MCF 10A (cell line): ENCODE data around the gene DMRT3. TPM values are rescaled to one million over a fixed set of nuclear protein-coding genes. Genes with fewer than 3 reads are reported as not detected.

Experiments used
- BruUV-seq: library from RNA; stranded (reverse); fragments of 400-500 nt; replicated peaks from 2 replicates; lab custom pipeline; 2021; lab: Mats Ljungman, UMichigan
- CTCF ChIA-PET: fragments of 300-600 bp; sonication (Branson Sonifier 250); formaldehyde crosslinking; extraction: SDS; loops from one replicate; lab custom pipeline; 2021; ENCODE audit warnings: antibody characterized with exemption, inconsistent platforms; lab: Yijun Ruan, JAX
- POLR2A ChIA-PET: fragments of 300-600, 350-650 bp; sonication (Branson Sonifier 250); formaldehyde crosslinking; extraction: SDS; loops from one replicate; lab custom pipeline; 2020; ENCODE audit warnings: antibody characterized with exemption, inconsistent platforms; lab: Yijun Ruan, JAX
- DNase-seq: peaks from one replicate; pipeline ENCODE4 v3.0.0-alpha.2; 2018; ENCODE audit not compliant: unreplicated experiment
- H3K27ac Mint-ChIP-seq: one replicate; pipeline ENCODE4 v1.8.0; 2022; ENCODE audit warnings: mild to moderate bottlenecking, low read depth, mixed read lengths; ENCODE audit not compliant: unreplicated experiment
- H3K27me3 Mint-ChIP-seq: one replicate; pipeline ENCODE4 v1.8.0; 2022; ENCODE audit warnings: mixed read lengths; ENCODE audit not compliant: insufficient read depth, unreplicated experiment
- H3K36me3 Mint-ChIP-seq: one replicate; pipeline ENCODE4 v1.8.0; 2022; ENCODE audit warnings: mild to moderate bottlenecking, moderate library complexity, mixed read lengths; ENCODE audit not compliant: insufficient read depth, unreplicated experiment
- H3K4me1 Mint-ChIP-seq: one replicate; pipeline ENCODE4 v1.8.0; 2022; ENCODE audit warnings: mixed read lengths; ENCODE audit not compliant: insufficient read depth, unreplicated experiment
- H3K4me3 Mint-ChIP-seq: one replicate; pipeline ENCODE4 v1.8.0; 2022; ENCODE audit warnings: mild to moderate bottlenecking, moderate library complexity, mixed read lengths; ENCODE audit not compliant: unreplicated experiment
- H3K9me3 Mint-ChIP-seq: one replicate; pipeline ENCODE4 v1.8.0; 2022; ENCODE audit warnings: mixed read lengths; ENCODE audit not compliant: unreplicated experiment
- CTCF ChIP-seq: fragments of 200-600 bp; IDR thresholded peaks from one replicate; pipeline ENCODE4 v1.8.0; 2022; ENCODE audit warnings: antibody characterized with exemption, mild to moderate bottlenecking; ENCODE audit not compliant: unreplicated experiment
- intact Hi-C: fragments of 100-400 bp; cut with micrococcal nuclease; formaldehyde crosslinking; loops from 2 replicates; pipeline ENCODE4 v1.14.1; 2022
- total RNA-seq: library from RNA; stranded (reverse); gene quantifications from 2 replicates; pipeline ENCODE4 v1.2.3, GENCODE V29; 2022

Gene DMRT3
- total RNA-seq, 1 experiment from 2014 or later: not detected

- Mint-ChIP-seq H3K27ac (no peak overlapping the region), H3K4me1 (no peaks in the 10 kb centered on the region)
Measured at GRCh38 chr9:948497-948896, 28.0 kb upstream of the DMRT3 start.

GRCh38 chr9:950139-950538 lies 26.3 kb upstream of the DMRT3 start:
- DNase-seq: no peak
- Mint-ChIP-seq H3K4me3 (no peak overlapping the region), H3K36me3 (no peaks in the 10 kb centered on the region), H3K4me1 (no peaks in the 10 kb centered on the region), H3K27me3 (no peaks in the 10 kb centered on the region), H3K9me3 (no peaks in the 10 kb centered on the region), H3K27ac (no peak overlapping the region)
- BruUV-seq: no TSS peak
- ChIA-PET POLR2A (no interaction called here), CTCF (interaction anchor here (0.6 kb wide), 1 partner anchor 111 kb away, joined by 3 read pairs; no protein-coding TSS in a partner anchor)
- intact Hi-C loops: no loop called here
- no peak for TF ChIP-seq CTCF

More at GRCh38 chr9:948497-948896, 28.0 kb upstream of the DMRT3 start:
- no peak for TF ChIP-seq CTCF
- BruUV-seq: no TSS peak
- CTCF ChIA-PET: interaction anchor here (1.2 kb wide), 1 partner anchor 22 kb away, joined by 3 read pairs; no protein-coding TSS in a partner anchor
- Mint-ChIP-seq H3K9me3 (no peaks in the 10 kb centered on the region), H3K36me3 (no peaks in the 10 kb centered on the region), H3K4me3 (no peak overlapping the region), H3K27me3 (peaks cover 7% of the 10 kb centered on the region)
- DNase-seq: no peak
- intact Hi-C loops: no loop called here
- POLR2A ChIA-PET: interaction anchor here (0.6 kb wide), 1 partner anchor 687 kb away, joined by 3 read pairs; no protein-coding TSS in a partner anchor

- no peak overlapping the region for H3K27ac Mint-ChIP-seq
- H3K27me3 Mint-ChIP-seq: no peaks in the 10 kb centered on the region
- ChIA-PET POLR2A (interaction anchor here (1.5 kb wide), 1 partner anchor 616 kb away, joined by 3 read pairs; no protein-coding TSS in a partner anchor), CTCF (interaction anchor here (0.6 to 1.4 kb wide), 8 partner anchors 17 to 215 kb away, joined by 3 to 5 read pairs (median 3); no protein-coding TSS in a partner anchor)
- intact Hi-C loops: no loop called here
- H3K4me3 Mint-ChIP-seq: no peak overlapping the region
- no peaks in the 10 kb centered on the region for H3K36me3 Mint-ChIP-seq
- no peak for TF ChIP-seq CTCF
- no peak for DNase-seq
- H3K4me1 Mint-ChIP-seq: no peaks in the 10 kb centered on the region
- BruUV-seq: no TSS peak
- H3K9me3 Mint-ChIP-seq: no peaks in the 10 kb centered on the region
Measured at GRCh38 chr9:952546-952945, 23.9 kb upstream of the DMRT3 start.

- Mint-ChIP-seq H3K9me3 (no peaks in the 10 kb centered on the region), H3K4me3 (no peak overlapping the region), H3K4me1 (peaks cover 7% of the 10 kb centered on the region), H3K27ac (no peak overlapping the region), H3K36me3 (no peaks in the 10 kb centered on the region), H3K27me3 (peaks cover 13% of the 10 kb centered on the region)
- no peak for TF ChIP-seq CTCF
- DNase-seq: no peak
- intact Hi-C loops: no loop called here
- POLR2A ChIA-PET: interaction anchor here (0.6 kb wide), 1 partner anchor 42 kb away, joined by 3 read pairs; no protein-coding TSS in a partner anchor
- CTCF ChIA-PET: interaction anchor here (0.7 to 1.2 kb wide), 4 partner anchors 38 to 82 kb away, joined by 3 to 6 read pairs (median 3); no protein-coding TSS in a partner anchor
- no TSS peak for BruUV-seq
Measured at GRCh38 chr9:959105-959504, 17.4 kb upstream of the DMRT3 start.
